ENCODE measurements around the gene TUNAR.

DNA sequence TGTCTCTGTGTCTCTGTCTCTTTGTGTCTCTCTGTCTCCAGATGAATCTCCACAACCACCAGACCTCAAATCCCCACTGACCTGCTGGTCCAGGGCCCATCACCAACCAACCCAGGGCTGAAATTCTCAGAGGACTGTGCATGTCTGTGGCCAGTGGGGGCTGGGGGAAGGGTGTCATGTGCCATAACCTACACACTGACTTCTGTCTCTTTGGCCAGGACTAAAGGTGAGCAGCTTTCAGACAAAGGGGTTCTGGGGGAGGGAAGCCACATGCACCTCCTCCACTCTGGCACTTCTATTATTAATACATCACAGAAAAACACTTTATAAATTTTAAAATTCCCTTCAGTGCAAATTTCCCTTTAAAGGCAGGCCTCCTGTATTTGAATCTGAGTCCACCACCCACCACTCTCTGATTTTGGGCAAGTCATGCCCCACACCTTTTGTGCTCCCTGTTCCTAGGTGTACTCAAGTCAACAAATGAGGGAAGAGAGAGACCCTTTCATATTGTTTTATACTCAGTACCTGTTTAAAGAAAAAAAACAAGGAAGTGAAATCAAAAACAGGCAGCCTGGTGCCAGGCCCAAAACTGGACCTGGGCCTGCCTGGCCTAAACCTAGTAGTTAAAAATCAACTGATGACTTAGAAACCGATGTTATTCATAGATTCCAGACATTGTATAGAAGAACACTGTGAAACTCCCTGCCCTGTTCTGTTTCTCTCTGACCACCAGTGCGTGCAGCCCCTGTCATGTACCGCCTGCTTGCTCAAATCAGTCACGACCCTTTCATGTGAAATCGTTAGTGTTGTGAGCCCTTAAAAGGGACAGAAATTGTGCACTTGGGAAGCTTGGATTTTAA lies 80.2 kb downstream of the TUNAR start:
- TF ChIP-seq, protein P1, sequence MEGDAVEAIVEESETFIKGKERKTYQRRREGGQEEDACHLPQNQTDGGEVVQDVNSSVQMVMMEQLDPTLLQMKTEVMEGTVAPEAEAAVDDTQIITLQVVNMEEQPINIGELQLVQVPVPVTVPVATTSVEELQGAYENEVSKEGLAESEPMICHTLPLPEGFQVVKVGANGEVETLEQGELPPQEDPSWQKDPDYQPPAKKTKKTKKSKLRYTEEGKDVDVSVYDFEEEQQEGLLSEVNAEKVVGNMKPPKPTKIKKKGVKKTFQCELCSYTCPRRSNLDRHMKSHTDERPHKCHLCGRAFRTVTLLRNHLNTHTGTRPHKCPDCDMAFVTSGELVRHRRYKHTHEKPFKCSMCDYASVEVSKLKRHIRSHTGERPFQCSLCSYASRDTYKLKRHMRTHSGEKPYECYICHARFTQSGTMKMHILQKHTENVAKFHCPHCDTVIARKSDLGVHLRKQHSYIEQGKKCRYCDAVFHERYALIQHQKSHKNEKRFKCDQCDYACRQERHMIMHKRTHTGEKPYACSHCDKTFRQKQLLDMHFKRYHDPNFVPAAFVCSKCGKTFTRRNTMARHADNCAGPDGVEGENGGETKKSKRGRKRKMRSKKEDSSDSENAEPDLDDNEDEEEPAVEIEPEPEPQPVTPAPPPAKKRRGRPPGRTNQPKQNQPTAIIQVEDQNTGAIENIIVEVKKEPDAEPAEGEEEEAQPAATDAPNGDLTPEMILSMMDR (IDR thresholded peaks at IDR 0.05), result no peak
- no peak for TF ChIP-seq ZFX (IDR thresholded peaks at IDR 0.05; ENCODE audit: borderline replicate concordance)
